Hypothalamus (tissue), 51 donors: ENCODE data around the gene GRIK3.
A peak's percentile ranks its signal among the peaks of the same experiment; 100 is the strongest.
"Not testable (repeated sequence)": the region's sequence is repeated elsewhere in the genome, so short reads cannot be mapped to it uniquely, and the experiment has no call there.

Experiments used
- DNase-seq, 51 donors: peaks; one replicate each; lab custom pipeline; 2025; lab: John Stamatoyannopoulos, UW

The GRIK3 gene

DNA sequence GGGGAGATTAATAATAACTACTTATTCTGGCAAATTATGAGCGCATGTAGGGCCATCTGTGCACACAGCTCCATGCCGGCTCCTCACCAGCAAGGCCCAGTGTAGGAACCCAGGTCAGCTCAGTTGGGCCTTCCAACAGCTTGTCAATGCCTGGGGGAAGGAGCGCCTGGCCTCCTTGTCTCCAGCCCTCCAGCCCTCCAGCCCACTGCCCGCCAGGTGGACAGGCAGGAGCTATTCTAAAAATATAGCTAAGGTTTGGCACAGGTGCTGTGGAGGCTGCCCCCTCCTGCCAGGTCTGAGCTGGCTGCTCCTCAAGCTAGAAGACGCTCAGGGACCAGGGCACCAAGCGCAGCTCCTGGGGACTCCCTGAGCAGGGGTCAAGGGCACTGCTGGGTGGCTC is 85.7 kb downstream of the GRIK3 start:
- DNase-seq: no peak

DNA sequence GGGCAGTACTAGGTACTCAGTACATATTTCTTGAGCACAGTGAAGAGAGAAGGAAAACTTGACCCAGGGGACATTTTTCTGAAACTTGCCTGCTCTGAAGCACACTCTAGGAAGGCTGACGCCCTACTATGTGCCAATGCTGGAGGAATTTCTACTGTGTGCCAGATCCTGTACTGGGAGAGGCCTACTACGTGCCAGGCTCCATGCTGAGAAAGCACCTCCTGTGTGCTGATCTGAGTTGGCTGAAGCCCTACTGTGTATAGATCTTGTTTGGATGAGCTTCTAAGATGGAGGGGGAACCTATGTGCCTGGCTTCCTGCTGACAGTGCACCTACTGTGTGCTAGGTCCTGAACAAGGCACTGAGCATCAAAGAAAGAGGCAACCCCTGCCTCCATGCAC is 86.2 kb downstream of the GRIK3 start:
- no peak for DNase-seq

DNA sequence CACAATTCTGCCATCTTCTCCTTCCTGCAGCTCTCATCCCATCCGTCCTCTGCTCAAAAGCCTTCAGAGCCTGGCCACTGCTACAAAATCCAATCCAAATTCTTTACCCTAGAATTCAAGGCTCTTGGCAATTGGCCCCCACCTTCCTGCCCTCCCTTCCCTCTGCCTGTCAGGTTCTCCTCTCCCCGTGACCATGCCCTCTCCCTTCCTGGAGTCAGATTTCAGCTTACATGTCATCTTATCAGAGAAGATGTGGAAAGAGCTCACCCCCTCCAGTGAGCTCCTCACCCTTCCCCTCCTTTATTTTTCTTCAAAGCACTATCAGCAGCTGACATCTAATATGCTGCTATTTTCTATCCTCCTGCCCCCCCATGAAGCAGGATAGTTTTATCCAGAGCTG is 86.9 kb downstream of the GRIK3 start:
- no peak for DNase-seq

DNA sequence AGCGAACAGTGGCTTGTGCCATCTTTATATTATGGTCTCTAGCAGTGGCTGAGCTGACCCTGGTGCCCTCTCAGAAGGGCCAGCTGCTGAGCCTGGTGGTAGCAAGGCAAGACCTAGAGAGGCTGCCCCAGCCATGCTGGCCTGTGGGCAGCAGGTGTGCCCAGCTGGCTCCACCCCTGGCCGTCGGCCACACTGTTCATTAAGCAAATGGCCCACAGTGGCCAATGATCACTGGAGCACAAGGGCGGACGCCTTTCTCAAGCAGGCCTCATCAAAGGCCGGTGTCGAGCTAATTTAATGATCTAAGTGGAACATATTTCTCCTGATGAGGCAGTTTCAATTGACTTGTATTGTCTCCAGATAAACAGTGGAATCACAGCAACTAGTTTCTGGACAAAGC is 89.4 kb downstream of the GRIK3 start:
- DNase-seq: no peak

DNA sequence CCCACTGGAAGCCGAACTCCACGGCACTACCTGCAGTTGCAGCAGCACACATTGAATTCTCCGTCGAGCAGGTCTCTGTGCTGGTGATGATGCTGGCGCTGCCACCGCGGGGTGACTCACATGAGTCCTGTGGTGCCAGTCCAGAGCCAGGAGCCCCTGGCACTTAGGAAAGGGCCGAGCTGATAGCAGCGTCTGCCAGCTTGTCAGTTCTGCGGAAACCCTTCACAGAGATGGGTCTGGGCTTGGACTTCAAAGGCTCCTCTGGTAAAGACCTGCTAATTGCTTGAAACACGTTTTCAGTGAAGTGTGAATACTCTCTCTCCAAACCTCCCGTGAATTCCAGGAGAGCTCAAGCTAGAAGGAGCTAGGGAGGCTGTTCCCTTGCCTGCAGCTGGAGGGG is 92.2 kb downstream of the GRIK3 start:
- no peak for DNase-seq

DNA sequence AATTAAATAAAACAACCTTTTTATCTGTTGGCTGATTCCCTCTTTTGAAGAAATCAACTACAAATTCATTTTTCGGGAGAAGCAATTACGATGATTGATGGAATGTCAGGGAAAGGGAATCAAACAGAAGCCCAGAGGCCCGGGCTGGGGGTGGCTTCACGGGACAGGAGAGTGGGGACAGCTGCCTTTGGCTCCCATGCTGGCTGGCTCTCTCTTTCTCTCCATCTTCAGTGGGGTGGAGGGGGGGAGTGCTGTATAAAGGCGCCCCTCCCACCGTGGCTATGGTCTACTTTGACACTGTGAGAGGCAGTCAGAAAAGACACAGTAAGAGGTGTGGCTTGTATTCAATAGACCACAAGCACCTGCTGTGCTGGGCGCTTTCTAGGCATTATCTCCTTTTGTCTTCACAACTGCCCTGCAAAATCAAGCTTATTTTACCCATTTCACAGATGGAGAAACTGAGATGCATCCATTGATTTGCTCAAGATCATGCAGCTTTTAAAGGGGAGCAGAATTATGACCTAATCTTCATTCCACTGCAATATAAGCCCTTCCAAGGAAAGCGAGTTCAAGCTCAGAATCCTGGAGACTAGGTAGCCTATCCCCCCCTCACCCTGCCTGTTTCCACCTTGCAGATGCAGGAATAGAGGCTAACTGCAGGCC is 92.9 kb downstream of the GRIK3 start:
- no peak for DNase-seq

DNA sequence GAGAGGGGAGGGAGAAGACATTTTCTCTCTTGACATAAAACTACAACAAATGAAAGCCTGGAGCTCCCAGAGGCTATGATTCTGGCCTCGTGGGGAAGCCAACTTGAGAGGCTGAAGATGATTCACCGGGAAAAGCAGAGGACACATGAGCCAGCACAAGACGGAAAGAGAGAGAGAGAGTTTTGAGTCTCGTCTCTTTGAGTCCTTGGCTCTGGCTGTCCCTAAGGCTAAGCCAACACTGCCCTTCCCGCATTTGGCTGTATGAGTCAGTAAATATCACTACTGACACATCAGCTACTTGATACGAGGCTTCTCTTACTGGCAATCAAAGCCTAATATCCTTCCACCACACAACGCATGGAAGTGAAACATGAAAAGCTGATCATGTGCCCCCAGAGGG is 95.5 kb downstream of the GRIK3 start:
- DNase-seq: peak in 1 of 51 donors; percentile 10

DNA sequence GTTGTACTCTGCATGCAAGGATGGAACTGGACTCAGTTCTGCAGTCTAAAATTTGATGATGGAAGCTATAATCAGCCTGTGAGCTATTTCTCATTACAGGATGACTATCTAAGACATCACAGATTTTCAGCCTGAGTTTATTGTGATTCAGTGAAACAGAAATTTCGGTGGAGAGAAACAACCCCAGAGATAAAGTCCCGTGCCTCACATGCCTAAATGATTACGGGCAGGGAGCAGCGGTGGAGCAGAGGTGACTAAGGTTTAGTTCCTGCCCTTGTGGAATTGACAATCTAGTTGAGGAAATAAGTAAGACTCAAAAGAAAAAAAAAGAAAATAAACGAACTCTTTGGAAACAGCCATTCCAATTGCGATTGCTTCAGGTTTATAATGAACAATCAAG is 96.9 kb downstream of the GRIK3 start:
- DNase-seq: no peak

DNA sequence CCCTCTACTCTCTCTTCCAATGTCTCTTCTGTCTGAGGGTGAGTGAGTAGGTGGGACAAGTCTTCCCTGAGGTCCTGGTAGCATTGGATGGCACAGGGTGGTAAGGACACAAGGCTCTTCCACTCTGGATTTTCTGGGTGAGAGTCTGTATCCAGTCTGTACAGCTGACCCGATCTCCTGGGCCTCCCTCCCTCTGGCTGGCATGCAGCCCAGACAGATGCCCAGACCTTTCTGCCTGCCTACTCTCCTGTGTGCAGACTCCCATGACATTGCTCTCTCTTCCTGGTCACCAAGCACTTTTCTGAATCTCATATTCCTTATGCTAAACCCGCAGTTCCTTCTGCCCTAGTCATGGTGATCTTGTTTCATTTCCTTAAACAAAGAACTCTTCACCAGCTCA is 100.3 kb downstream of the GRIK3 start:
- peak in 2 of 51 donors; percentile 6 to 10 for DNase-seq

DNA sequence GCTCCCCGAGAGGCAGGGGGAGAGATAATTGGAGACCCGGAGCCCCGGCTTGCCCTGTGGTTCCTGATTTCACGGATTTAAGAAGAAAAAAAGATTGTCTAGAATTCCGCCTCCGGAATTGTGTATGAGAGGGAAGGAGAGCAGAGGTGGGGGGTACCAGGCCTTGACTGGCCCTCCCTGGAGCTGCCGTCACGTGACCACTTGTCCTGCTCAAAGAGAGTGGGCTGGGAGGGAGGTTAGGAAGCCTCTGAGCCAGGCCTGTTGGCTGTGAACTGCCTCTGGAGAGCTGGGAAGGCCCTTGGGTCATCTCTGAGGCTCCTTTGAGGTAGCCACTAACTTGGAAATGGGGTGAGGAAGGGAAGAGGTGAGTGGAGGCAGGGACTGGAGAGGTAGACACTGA is 106.5 kb downstream of the GRIK3 start:
- no peak for DNase-seq

DNA sequence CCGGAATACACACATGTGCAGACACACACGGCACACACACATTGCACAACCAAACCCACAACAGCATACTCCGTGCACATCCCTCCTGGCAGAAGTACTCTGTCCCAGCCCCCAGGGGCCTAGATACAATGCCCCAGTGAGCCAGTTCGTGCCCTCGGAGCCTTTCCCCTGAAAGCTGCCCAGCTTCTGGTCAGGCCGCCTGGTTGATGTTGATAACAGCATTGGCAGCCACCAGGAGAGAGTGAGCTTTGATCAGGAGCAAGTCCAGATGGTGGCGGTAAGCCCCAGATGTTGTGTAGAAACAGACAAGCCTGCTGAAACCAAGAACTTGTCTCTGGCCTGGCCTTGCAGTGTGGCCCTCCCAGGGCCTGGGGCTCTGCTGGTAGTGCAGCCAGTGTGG is 109.1 kb downstream of the GRIK3 start:
- DNase-seq: no peak

DNA sequence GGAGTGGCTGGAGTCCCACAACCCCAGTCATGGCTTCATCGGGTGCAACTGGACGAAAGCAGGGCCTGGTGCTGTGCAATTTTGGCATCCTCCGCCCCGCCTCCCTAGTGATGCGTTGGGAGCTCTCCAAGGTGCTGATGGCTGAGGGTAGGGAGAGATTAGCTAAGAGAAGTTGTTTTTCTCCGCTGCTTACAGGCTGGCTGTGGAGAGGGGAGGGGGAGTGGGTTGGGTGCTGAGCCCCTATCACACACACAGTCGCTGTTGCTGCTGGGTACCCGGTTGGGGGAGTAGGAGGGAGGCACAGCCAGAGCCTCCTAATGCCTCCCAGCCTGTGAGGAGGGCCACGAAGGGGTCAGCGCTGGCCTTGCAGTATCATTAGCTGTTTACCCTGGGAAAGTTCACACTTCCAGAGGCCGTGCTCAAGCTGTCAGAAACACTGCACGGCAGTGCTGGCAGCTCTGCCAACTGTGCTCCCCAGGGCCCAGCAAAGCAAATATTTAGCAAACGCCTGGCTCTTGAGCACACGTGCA is 110.0 kb downstream of the GRIK3 start:
- peak in 31 of 51 donors; percentile 4 to 65 (median 32) for DNase-seq

DNA sequence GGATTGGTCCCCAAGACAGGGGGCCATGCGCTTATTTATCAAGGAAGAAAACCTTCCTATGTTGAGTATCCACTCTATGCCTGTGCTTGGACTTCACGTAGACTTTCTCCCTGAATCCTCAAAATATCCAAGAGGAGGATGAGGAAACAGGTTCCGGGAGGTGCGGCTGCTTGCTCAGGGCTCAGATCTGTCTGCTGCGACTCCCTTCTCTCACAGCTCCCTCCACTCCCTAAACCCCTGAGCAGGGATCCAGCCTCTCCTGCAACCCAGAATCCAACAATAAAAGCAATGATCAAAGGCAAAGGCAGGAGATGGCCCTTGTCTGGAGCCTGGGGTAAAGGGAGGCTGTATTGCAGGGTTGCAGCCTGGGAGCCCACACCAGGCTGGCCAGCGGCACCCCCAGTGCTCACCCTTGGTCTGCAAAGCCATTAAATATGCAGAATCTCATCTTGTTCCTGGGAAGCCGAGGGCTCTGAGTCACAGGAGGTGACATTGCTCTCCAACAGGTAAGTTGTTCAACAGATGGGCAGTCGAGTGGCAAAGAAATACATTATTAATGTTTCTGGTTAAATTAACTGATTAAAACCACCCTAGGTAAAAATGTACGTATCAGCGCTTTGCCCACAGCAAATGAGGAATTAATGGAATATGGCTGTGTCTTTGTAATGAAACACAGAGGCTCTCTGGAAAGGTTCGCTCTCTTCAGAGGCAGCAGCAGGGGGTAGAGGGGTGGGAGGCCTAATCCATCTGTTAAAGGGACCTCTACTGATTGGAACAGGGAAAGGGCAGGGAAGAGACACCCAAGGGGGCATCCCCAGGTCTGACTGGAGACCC is 111.5 kb downstream of the GRIK3 start:
- no peak for DNase-seq

DNA sequence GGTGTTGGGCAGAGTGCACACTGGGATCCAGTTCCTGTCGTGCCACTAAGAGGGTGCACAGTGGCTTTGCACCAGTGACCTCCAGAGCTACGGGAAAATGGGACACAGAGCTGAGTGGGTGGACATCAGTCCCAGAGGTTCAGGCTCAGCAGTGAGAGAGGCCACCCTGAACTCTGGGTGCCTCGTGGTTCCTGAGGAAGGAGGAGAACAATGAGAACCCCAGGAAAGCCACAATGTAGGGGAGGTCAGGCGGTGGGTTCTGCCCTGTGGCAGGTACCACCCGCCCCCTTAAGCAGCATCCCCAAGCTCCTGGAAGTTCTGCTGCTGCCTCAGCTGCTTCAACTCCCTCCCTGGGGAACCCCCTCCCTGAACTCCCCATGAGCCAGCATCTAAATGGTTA is 112.2 kb downstream of the GRIK3 start:
- DNase-seq: no peak

DNA sequence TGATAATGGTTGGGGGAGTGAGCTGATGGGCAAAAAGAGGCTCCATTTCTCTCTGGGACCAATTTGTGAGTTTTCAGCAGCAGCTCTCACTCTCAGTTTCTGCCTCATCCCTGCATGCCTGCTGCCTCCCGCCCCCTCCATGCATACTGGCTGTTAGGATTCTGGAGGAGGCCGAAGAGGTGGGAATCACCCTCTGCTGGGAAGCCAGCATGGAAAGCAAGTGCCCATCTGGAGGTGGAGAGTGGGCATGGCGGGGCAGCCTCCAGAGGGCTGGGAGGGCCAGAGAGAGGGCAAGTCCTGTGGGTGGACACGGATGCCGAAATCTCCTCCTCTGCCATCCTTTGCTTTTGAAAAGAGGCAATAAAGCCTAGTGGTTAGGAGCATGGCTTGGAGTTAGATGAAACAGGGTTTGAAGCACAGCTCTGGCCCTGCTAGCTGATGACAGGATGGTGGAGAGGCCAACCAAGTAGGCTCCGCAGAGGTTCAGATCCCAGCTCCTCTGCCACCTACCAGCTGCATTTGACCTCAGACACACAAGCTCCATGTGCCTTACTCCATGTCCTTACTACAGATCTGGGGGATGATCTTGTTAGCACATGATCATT is 113.4 kb downstream of the GRIK3 start:
- no peak for DNase-seq

DNA sequence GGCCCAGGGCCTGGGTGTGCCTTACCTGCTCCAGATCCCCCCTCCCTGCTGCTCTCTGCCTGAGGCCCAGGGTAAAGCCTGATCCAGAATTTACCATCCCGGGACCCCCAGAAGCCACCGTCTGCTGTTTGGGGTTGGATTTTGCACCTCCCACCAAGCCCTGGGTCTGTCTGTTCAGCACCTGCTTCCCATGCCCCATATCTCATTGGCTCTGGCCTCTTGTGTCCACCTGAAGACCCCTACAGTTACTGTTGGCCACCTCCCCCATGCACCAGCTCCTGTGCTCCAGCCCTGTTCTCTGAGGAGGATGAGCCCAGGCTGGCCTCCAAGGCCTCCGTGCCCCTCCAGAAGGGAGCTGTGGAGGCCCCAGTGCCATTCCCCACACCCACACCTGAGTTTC is 113.9 kb downstream of the GRIK3 start:
- DNase-seq: no peak

DNA sequence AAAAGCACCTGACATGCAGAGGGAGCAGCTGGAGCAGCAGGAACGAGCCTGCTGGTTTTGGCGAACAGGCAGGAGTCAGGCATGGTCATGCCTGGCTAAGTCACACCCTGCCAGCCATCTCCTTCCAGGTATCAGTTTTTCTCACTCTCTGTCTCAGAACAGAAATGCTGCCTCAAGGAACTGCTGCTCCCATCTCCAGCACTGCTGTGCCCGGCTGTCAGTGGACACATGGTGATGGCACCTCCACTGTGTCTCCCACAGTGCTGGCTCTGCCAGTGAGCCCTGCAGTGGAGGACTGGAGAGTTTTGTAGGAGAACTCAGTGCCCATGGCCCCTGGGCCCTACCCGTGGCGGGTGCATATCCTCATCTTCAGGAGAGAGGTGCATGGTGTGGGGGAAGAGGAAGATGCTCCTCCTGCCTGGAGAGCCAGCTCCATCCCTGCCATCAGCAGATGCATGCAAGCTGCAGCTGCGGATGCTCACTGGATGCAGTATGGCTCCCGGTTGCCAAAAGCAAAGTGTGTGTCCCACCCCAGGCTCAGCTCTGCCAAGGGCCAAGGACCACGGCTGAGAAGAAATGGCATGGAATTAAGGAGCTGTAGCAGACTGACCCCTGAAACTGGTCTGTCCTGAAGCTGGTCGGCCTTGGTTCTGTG is 114.7 kb downstream of the GRIK3 start:
- no peak for DNase-seq

DNA sequence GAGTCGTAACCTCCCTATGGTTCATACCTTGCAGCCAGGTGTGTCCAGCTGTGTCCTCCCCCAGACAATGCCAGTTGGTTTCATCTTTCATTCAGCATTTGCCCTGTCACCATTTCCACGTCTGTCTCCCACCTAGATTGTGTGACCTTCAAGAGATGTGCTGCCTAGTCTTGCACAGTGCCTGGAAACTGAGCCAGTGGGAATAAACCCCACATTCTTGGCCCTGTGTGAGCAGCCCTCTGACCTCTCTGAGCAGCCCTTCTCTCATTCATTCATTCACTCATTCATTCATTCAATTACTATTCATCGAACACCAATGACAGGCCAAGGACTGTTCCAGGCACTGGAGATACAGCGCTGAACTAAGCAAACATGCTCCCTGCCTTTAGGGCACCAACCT is 115.7 kb downstream of the GRIK3 start:
- no peak for DNase-seq

DNA sequence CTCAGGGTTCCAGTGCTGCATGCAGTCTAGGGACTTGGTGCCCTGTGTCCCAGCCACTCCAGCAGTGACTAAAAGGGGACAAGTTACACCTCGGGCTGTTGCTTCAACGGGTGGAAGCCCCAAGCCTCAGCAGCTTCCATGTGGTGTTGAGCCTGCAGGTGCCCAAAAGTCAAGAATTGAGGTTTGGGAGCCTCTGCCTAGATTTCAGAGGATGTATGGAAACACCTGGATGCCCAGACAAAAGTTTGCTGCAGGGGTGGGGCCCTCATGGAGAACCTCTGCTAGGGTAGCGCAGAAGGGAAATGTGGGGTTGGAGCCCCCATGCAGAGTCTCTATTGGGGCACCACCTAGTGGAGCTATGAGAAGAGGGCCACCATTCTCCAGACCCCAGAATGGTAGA is 117.8 kb downstream of the GRIK3 start:
- DNase-seq: not testable (repeated sequence)

DNA sequence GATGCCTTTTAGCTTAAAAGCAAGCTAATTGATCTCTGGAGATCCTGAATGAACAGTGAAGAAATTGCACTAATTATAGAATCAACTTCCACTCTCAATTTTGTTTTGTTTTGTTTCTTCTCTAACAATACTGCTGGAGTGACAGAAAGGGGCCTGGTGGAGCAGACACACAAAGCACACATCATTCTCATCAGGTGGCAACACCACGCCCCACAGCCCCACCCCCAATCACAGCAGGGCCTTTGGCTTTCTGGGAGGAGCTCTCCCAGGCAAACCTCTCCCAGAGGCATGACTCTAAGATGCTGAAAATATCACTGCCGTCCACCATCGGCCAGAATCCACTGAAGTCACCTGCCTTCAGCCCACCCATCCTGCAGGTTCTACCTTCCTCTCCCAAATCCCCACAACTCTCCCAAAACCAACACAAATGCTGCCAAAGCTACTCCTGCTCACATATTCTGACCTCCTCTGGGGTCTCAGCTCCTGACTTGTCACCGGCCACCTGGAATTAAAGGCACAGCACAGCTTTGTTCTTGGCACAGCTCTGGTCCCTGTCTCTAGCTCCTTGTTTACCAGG is 120.7 kb downstream of the GRIK3 start:
- DNase-seq: no peak

DNA sequence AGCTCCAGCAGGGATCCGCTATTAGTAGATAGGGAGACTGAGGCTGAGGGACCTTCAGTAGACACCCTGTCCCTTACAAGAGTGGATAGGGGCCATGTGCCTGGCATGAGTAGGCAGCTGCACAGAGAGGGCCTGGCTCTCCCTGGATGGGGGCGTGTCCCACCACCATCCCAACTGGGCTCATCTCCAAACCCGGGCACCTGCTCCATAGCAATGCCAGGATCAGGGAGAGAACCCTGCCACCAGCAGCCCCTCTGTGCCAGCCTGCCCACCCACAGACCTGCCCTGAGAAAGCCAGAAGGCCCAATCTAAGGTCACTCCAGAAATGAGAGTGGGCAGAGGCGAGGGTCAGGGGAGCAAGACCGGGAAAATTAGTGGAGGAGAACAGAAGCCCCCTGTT is 121.3 kb downstream of the GRIK3 start:
- DNase-seq: peak in 2 of 51 donors; percentile 7 to 12
